ENCODE data around the gene HDGFL3.

Gene HDGFL3

GRCh38 chr15:83207660-83208366, at the start of gene HDGFL3:
Gene HDGFL3, minus strand, starts transcription at chr15:83207823. Its CDS starts 409 bp downstream, at chr15:83207414.
- TF ChIP-seq, protein P1, sequence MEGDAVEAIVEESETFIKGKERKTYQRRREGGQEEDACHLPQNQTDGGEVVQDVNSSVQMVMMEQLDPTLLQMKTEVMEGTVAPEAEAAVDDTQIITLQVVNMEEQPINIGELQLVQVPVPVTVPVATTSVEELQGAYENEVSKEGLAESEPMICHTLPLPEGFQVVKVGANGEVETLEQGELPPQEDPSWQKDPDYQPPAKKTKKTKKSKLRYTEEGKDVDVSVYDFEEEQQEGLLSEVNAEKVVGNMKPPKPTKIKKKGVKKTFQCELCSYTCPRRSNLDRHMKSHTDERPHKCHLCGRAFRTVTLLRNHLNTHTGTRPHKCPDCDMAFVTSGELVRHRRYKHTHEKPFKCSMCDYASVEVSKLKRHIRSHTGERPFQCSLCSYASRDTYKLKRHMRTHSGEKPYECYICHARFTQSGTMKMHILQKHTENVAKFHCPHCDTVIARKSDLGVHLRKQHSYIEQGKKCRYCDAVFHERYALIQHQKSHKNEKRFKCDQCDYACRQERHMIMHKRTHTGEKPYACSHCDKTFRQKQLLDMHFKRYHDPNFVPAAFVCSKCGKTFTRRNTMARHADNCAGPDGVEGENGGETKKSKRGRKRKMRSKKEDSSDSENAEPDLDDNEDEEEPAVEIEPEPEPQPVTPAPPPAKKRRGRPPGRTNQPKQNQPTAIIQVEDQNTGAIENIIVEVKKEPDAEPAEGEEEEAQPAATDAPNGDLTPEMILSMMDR (IDR thresholded peaks at IDR 0.05; ENCODE audit: low read depth, low read length) = peak; percentile 54
- Histone ChIP-seq H3K27ac (peak within 1 kb of the TSS; percentile 98), H3K36me3 (peaks cover 32% of the 10 kb centered on the region), H3K27me3 (ENCODE audit: insufficient read depth, low read depth, severe bottlenecking) (no peaks in the 10 kb centered on the region), H3K4me3 (ENCODE audit: low read depth, low read length) (peak within 1 kb of the TSS; percentile 89), H3K9me3 (ENCODE audit: severe bottlenecking) (no peaks in the 10 kb centered on the region)
- peak; percentile 77 for DNase-seq

GRCh38 chr15:83250781-83251180, 43.2 kb upstream of the HDGFL3 start:
- H3K27me3 ChIP-seq (ENCODE audit: insufficient read depth, low read depth, severe bottlenecking) = peaks cover 11% of the 10 kb centered on the region

GRCh38 chr15:83249030-83249343, 41.4 kb upstream of the HDGFL3 start:
- H3K9me3 ChIP-seq (ENCODE audit: severe bottlenecking) = peaks cover 2% of the 10 kb centered on the region
- TF ChIP-seq, protein P1 (IDR thresholded peaks at IDR 0.05; ENCODE audit: low read depth, low read length) = no peak
- H3K27me3 ChIP-seq (ENCODE audit: insufficient read depth, low read depth, severe bottlenecking) = peaks cover 11% of the 10 kb centered on the region
- H3K36me3 ChIP-seq = no peaks in the 10 kb centered on the region
- H3K27ac ChIP-seq = no peak overlapping the region
- no peak for DNase-seq
- H3K4me3 ChIP-seq (ENCODE audit: low read depth, low read length) = no peak overlapping the region

More at GRCh38 chr15:83250781-83251180, 43.2 kb upstream of the HDGFL3 start:
- TF ChIP-seq, protein P1 (IDR thresholded peaks at IDR 0.05; ENCODE audit: low read depth, low read length) = no peak
- no peak overlapping the region for H3K27ac ChIP-seq
- peaks cover under 1% of the 10 kb centered on the region for H3K9me3 ChIP-seq (ENCODE audit: severe bottlenecking)
- H3K36me3 ChIP-seq = no peaks in the 10 kb centered on the region
- DNase-seq = no peak
- H3K4me3 ChIP-seq (ENCODE audit: low read depth, low read length) = no peak overlapping the region

- H3K4me3 ChIP-seq (ENCODE audit: low read depth, low read length) = peak overlapping the region; percentile 17
- TF ChIP-seq, protein P1 (IDR thresholded peaks at IDR 0.05; ENCODE audit: low read depth, low read length) = peak; percentile 65; the same call in 1 of the 2 replicates
- H3K27ac ChIP-seq = no peak overlapping the region
- H3K27me3 ChIP-seq (ENCODE audit: insufficient read depth, low read depth, severe bottlenecking) = peaks cover 11% of the 10 kb centered on the region
- peak; percentile 28 for DNase-seq
- H3K36me3 ChIP-seq = no peaks in the 10 kb centered on the region
- H3K9me3 ChIP-seq (ENCODE audit: severe bottlenecking) = peaks cover 4% of the 10 kb centered on the region
Observed at GRCh38 chr15:83248151-83249029, 40.8 kb upstream of the HDGFL3 start.

DNA sequence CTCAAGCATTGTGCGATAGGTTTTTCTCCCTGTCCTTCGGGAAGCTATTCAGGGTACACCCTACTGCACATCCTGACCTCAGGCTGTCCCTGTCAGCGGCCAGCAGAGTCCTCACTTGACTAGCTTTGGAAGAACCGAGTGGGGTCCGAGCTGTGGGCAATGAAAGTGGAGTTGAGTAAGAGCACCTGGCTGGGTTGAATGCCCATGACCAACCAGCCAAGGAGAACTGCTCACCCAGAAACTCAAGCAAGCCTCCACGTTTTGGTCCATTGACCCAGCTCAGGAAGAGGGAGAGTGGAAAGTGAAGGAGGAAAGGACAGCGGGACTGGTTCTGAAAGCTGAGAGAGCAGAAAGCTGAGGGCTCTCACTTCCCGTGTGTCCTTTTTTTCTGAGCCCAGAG, 36.0 kb upstream of the HDGFL3 start:
- Histone ChIP-seq H3K4me3 (ENCODE audit: low read depth, low read length) (no peak overlapping the region), H3K9me3 (ENCODE audit: severe bottlenecking) (peaks cover 4% of the 10 kb centered on the region), H3K27me3 (ENCODE audit: insufficient read depth, low read depth, severe bottlenecking) (peaks cover 11% of the 10 kb centered on the region), H3K27ac (no peak overlapping the region), H3K36me3 (no peaks in the 10 kb centered on the region)
- no peak for DNase-seq
- TF ChIP-seq, protein P1 (IDR thresholded peaks at IDR 0.05; ENCODE audit: low read depth, low read length) = no peak

Data from WERI-Rb-1 (cell line).